ENCODE measurements around the gene UTP14C. TPM values are rescaled to one million over a fixed set of nuclear protein-coding genes. Genes with fewer than 3 reads are reported as not detected.

Gene UTP14C
- total RNA-seq, 1 donor from 2014 or later = 18.4 TPM

GRCh38 chr13:52004511-52005170 lies 19.9 kb upstream of the UTP14C start:
- Histone ChIP-seq H3K27ac (no peak overlapping the region), H3K4me1 (no peaks in the 10 kb centered on the region), H3K36me3 (no peaks in the 10 kb centered on the region), H3K4me3 (no peak overlapping the region), H3K9me3 (no peaks in the 10 kb centered on the region), H3K27me3 (ENCODE audit: low read depth) (no peaks in the 10 kb centered on the region)
- intact Hi-C loops (cut with DNase I) = no loop called here
- ATAC-seq (peak in 1 of 2 donors; percentile 45), DNase-seq (no peak)
- TF ChIP-seq CTCF (IDR thresholded peaks at IDR 0.05) = no peak

- Histone ChIP-seq H3K36me3 (no peaks in the 10 kb centered on the region), H3K9me3 (no peaks in the 10 kb centered on the region), H3K27ac (no peak overlapping the region), H3K27me3 (ENCODE audit: low read depth) (peaks cover 2% of the 10 kb centered on the region), H3K4me1 (no peaks in the 10 kb centered on the region), H3K4me3 (no peak overlapping the region)
- ATAC-seq (no peak), DNase-seq (no peak)
- TF ChIP-seq CTCF (IDR thresholded peaks at IDR 0.05) = no peak
- intact Hi-C loops (cut with DNase I) = no loop called here
These were observed 18.5 kb upstream of the UTP14C start for GRCh38 chr13:52005841-52006522.

- peaks cover 4% of the 10 kb centered on the region for H3K27me3 ChIP-seq (ENCODE audit: low read depth)
- no peak overlapping the region for H3K4me3 ChIP-seq
- no peaks in the 10 kb centered on the region for H3K4me1 ChIP-seq
- no peak overlapping the region for H3K27ac ChIP-seq
- no peaks in the 10 kb centered on the region for H3K36me3 ChIP-seq
- no peak for TF ChIP-seq CTCF (IDR thresholded peaks at IDR 0.05)
- intact Hi-C loops (cut with DNase I) = no loop called here
- H3K9me3 ChIP-seq = no peaks in the 10 kb centered on the region
- ATAC-seq = no peak
- DNase-seq = no peak
These were observed 17.8 kb upstream of the UTP14C start for GRCh38 chr13:52006523-52007245.

- TF ChIP-seq CTCF (IDR thresholded peaks at IDR 0.05) = no peak
- H3K4me3 ChIP-seq = peak overlapping the region; percentile 74
- no peak for DNase-seq
- H3K36me3 ChIP-seq = no peaks in the 10 kb centered on the region
- H3K4me1 ChIP-seq = peaks cover 17% of the 10 kb centered on the region
- H3K27ac ChIP-seq = no peak overlapping the region
- H3K27me3 ChIP-seq (ENCODE audit: low read depth) = peaks cover 4% of the 10 kb centered on the region
- no peak for ATAC-seq
- no peaks in the 10 kb centered on the region for H3K9me3 ChIP-seq
- intact Hi-C loops (cut with DNase I) = no loop called here
These were observed 14.5 kb upstream of the UTP14C start for GRCh38 chr13:52009946-52010345.

- H3K36me3 ChIP-seq = no peaks in the 10 kb centered on the region
These were observed 13.4 kb upstream of the UTP14C start, which contains the start of gene ATP7B for GRCh38 chr13:52010890-52011631. Gene ATP7B, minus strand, starts transcription at chr13:52011450. Its CDS starts 113 bp downstream, at chr13:52011337.

More at GRCh38 chr13:52010890-52011631, 13.4 kb upstream of the UTP14C start, which contains the start of gene ATP7B:
- DNase-seq = no peak
- TF ChIP-seq CTCF (IDR thresholded peaks at IDR 0.05) = peak; percentile 19
- H3K9me3 ChIP-seq = no peaks in the 10 kb centered on the region
- H3K27ac ChIP-seq = peak within 1 kb of the TSS; percentile 73
- H3K4me3 ChIP-seq = peak within 1 kb of the TSS; percentile 74
- H3K27me3 ChIP-seq (ENCODE audit: low read depth) = peaks cover 4% of the 10 kb centered on the region
- H3K4me1 ChIP-seq = peaks cover 17% of the 10 kb centered on the region
- intact Hi-C loops (cut with DNase I) = no loop called here
- peak; percentile 48 to 54 for ATAC-seq

All from lower lobe of right lung (tissue), 2 donors.